ENCODE results near the gene OR2A14.
"Not testable (repeated sequence)": the region's sequence is repeated elsewhere in the genome, so short reads cannot be mapped to it uniquely, and the experiment has no call there.

Gene OR2A14

GRCh38 chr7:144164784-144165183 lies 41.8 kb downstream of the OR2A14 start:
- no peak for DNase-seq

DNA sequence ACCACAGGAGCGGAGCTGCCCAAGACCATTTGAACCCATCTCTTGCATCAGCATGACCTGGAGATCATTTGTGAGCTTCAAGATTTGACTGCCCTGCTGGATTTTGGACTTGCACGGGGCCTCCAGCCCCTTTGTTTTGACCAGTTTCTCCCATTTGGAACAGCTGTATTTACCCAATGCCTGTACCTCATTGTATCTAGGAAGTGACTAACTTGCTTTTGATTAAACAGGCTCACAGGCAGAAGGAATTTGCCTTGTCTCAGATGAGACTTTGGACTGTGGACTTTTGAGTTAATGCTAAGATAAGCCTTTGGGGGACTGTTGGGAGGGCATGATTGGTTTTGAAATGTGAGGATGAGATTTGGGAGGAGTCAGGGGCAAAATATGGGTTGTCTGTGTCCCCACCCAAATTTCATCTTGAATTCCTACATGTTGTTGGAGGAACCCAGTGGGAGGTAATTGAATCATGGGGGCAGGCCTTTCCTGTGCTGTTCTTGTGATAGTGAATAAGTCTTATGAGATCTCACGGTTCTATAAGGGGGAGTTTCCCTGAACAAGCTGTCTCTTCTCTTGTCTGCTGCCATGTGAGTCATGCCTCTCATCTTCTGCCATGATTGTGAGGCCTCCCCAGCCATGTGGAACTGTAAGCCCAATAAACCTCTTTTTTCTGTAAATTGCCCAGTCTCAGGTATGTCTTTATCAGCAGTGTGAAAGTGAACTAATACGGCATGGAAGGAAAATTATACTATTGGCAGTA lies 48.8 kb downstream of the OR2A14 start:
- not testable (repeated sequence) for DNase-seq

DNA sequence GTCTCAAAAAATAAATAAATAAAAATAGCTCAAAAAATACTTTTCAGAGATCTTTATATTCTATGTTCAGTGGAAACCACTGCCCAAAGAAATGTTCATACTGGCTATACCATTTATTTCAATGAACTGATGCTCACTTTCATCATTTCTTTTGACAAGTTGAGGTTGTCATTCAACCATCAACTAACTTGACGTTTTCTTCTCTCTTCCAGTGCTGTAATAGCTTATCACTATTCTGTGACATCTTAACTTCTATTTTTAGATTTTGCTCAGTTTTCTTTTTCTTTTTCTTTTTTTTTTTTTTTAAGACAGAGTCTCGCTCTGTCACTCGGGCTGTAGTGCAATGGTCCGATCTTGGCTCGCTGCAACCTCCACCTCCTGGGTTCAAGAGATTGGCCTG lies 51.6 kb downstream of the OR2A14 start:
- DNase-seq: no peak

GRCh38 chr7:144178380-144179164 lies 55.6 kb downstream of the OR2A14 start:
- DNase-seq: peak; percentile 3

DNA sequence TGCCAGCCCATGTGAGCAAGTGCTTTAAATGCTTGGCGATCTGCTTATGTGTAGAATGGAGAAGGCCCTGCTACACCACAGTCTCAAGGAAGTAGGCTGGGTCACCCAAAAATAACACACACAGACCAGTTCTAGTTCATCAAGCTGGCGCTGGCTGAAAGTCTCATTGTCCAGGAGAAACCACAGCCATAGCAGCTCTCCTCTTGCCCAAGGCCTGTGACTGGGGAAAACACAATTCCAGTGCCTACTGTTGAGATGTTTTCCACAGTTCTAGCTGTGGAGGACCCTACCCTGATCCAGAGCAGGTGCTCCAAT lies 56.1 kb downstream of the OR2A14 start:
- DNase-seq: not testable (repeated sequence)
